ENCODE results near the gene STK32B.

DNA sequence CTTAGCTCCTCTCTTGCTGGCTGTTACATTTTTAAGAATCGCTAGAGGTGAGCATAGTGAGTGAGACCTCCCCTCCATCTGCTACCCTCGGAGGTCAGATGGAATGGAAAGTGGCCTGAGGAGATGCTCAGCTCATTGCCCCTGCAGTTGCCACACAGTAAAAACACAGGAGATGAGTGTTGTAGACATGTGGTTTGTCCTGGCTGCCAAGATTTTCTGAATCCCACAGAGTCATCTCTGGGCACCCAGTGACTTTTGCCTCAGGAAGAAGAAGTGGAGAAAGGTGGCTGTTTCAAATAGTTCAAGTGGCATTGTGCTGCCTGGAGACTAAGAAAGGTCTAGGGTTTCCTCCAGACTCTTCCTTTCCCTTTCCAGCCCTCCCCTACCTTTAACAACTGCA is 271.0 kb downstream of the STK32B start:
- TF ChIP-seq, protein P1, sequence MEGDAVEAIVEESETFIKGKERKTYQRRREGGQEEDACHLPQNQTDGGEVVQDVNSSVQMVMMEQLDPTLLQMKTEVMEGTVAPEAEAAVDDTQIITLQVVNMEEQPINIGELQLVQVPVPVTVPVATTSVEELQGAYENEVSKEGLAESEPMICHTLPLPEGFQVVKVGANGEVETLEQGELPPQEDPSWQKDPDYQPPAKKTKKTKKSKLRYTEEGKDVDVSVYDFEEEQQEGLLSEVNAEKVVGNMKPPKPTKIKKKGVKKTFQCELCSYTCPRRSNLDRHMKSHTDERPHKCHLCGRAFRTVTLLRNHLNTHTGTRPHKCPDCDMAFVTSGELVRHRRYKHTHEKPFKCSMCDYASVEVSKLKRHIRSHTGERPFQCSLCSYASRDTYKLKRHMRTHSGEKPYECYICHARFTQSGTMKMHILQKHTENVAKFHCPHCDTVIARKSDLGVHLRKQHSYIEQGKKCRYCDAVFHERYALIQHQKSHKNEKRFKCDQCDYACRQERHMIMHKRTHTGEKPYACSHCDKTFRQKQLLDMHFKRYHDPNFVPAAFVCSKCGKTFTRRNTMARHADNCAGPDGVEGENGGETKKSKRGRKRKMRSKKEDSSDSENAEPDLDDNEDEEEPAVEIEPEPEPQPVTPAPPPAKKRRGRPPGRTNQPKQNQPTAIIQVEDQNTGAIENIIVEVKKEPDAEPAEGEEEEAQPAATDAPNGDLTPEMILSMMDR (IDR thresholded peaks at IDR 0.05): no peak
- TF ChIP-seq POLR2A (IDR thresholded peaks at IDR 0.05): no peak
